Measurements from ENCODE around the gene LRRC25.
A peak's percentile ranks its signal among the peaks of the same experiment; 100 is the strongest.

Gene LRRC25

GRCh38 chr19:18431351-18432197, 34.2 kb upstream of the LRRC25 start:
- TF ChIP-seq EGR1 (IDR thresholded peaks at IDR 0.05) = no peak
- TF ChIP-seq EP300 (IDR thresholded peaks at IDR 0.05; ENCODE audit: borderline replicate concordance) = no peak
- no peak for TF ChIP-seq TEAD4 (IDR thresholded peaks at IDR 0.05)
- no peak for TF ChIP-seq CEBPB (IDR thresholded peaks at IDR 0.05)
- TF ChIP-seq TCF12 (IDR thresholded peaks at IDR 0.05; ENCODE audit: low read depth) = no peak
- TF ChIP-seq YY1 (IDR thresholded peaks at IDR 0.05; ENCODE audit: low read depth) = no peak
- TF ChIP-seq TAF1 (IDR thresholded peaks at IDR 0.05; ENCODE audit: low read depth) = no peak
- no peak for TF ChIP-seq MAX (IDR thresholded peaks at IDR 0.05)
- no peak for TF ChIP-seq NFIC (IDR thresholded peaks at IDR 0.05)
- TF ChIP-seq CREB1 (IDR thresholded peaks at IDR 0.05; ENCODE audit: low read depth) = no peak
- no peak for TF ChIP-seq ZBTB7A (IDR thresholded peaks at IDR 0.05; ENCODE audit: low read depth)
- no peak for TF ChIP-seq RAD21 (IDR thresholded peaks at IDR 0.05; ENCODE audit: low read depth)
- no peak for TF ChIP-seq USF1 (IDR thresholded peaks at IDR 0.05)
- TF ChIP-seq FOXM1 (IDR thresholded peaks at IDR 0.05; ENCODE audit: borderline replicate concordance, low read depth) = no peak
- TF ChIP-seq REST (IDR thresholded peaks at IDR 0.05; ENCODE audit: low read depth) = no peak

- TF ChIP-seq ZBTB7A (IDR thresholded peaks at IDR 0.05; ENCODE audit: low read depth) (peak; percentile 42; the same call in 1 of the 2 replicates), TCF12 (IDR thresholded peaks at IDR 0.05; ENCODE audit: low read depth) (no peak), MAX (IDR thresholded peaks at IDR 0.05) (no peak)
These were observed 33.2 kb upstream of the LRRC25 start for GRCh38 chr19:18430417-18431144.

GRCh38 chr19:18429717-18430416, 32.4 kb upstream of the LRRC25 start:
- TF ChIP-seq CREB1 (IDR thresholded peaks at IDR 0.05; ENCODE audit: low read depth) = no peak
- no peak for TF ChIP-seq TEAD4 (IDR thresholded peaks at IDR 0.05)
- TF ChIP-seq EP300 (IDR thresholded peaks at IDR 0.05; ENCODE audit: borderline replicate concordance) = no peak
- TF ChIP-seq RAD21 (IDR thresholded peaks at IDR 0.05; ENCODE audit: low read depth) = no peak
- TF ChIP-seq CEBPB (IDR thresholded peaks at IDR 0.05) = no peak
- TF ChIP-seq USF1 (IDR thresholded peaks at IDR 0.05) = no peak
- no peak for TF ChIP-seq NFIC (IDR thresholded peaks at IDR 0.05)
- no peak for TF ChIP-seq YY1 (IDR thresholded peaks at IDR 0.05; ENCODE audit: low read depth)
- no peak for TF ChIP-seq EGR1 (IDR thresholded peaks at IDR 0.05)
- no peak for TF ChIP-seq MAX (IDR thresholded peaks at IDR 0.05)
- TF ChIP-seq TCF12 (IDR thresholded peaks at IDR 0.05; ENCODE audit: low read depth) = no peak
- TF ChIP-seq FOXM1 (IDR thresholded peaks at IDR 0.05; ENCODE audit: borderline replicate concordance, low read depth) = no peak
- TF ChIP-seq ZBTB7A (IDR thresholded peaks at IDR 0.05; ENCODE audit: low read depth) = no peak

GRCh38 chr19:18428787-18429674, 31.6 kb upstream of the LRRC25 start:
- TF ChIP-seq FOXM1 (IDR thresholded peaks at IDR 0.05; ENCODE audit: borderline replicate concordance, low read depth) (no peak), MAX (IDR thresholded peaks at IDR 0.05) (0 out of 2 replicates have a peak, but pooled peaks have one; percentile 15), USF1 (IDR thresholded peaks at IDR 0.05) (no peak), EGR1 (IDR thresholded peaks at IDR 0.05) (peak; percentile 42; the same call in 1 of the 2 replicates), ZBTB7A (IDR thresholded peaks at IDR 0.05; ENCODE audit: low read depth) (peak; percentile 86), EP300 (IDR thresholded peaks at IDR 0.05; ENCODE audit: borderline replicate concordance) (no peak), REST (IDR thresholded peaks at IDR 0.05; ENCODE audit: low read depth) (no peak), CREB1 (IDR thresholded peaks at IDR 0.05; ENCODE audit: low read depth) (no peak), NFIC (IDR thresholded peaks at IDR 0.05) (no peak), TCF12 (IDR thresholded peaks at IDR 0.05; ENCODE audit: low read depth) (no peak), TEAD4 (IDR thresholded peaks at IDR 0.05) (no peak), YY1 (IDR thresholded peaks at IDR 0.05; ENCODE audit: low read depth) (0 out of 2 replicates have a peak, but pooled peaks have one; percentile 16), RAD21 (IDR thresholded peaks at IDR 0.05; ENCODE audit: low read depth) (no peak), TAF1 (IDR thresholded peaks at IDR 0.05; ENCODE audit: low read depth) (no peak)

Measured in Ishikawa (cell line).